CD4-positive, alpha-beta T cell (primary cell): ENCODE data around the gene NKD1. TPM values are rescaled to one million over a fixed set of nuclear protein-coding genes. Genes with fewer than 3 reads are reported as not detected.
A peak's percentile ranks its signal among the peaks of the same experiment; 100 is the strongest.

Source experiments
- ATAC-seq: fragments of 200-7000 bp; cut with Tn5 transposase; one replicate; pipeline ENCODE4 v1.10.0; 2022; ENCODE audit warnings: mild to moderate bottlenecking; ENCODE audit not compliant: poor library complexity
- CTCF ChIA-PET: fragments of 350-600 bp; sonication (Branson Sonifier 250); formaldehyde crosslinking; loops from one replicate; lab custom pipeline; 2021; ENCODE audit warnings: antibody characterized with exemption, inconsistent platforms; lab: Charles Lee
- POLR2A ChIA-PET: fragments of 350-600 bp; sonication (Branson Sonifier 250); formaldehyde crosslinking; loops from one replicate; lab custom pipeline; 2021; ENCODE audit warnings: antibody characterized with exemption, inconsistent platforms; lab: Charles Lee
- DNase-seq, 14 experiments: peaks; one replicate each; pipeline ENCODE4 v3.0.0-alpha.2; 2013 to 2020; ENCODE audit warnings: mixed read lengths in 2 of 14
- H3K27ac ChIP-seq, 2 donors: one replicate each; pipeline versions ENCODE4 v1.5.1 to v1.7.0; 2013; ENCODE audit warnings: low read length in 2 of 2, low read depth in 1 of 2, mild to moderate bottlenecking in 1 of 2
- H3K27me3 ChIP-seq, 2 experiments: 1 replicate in 1 of 2; 2 replicates in 1 of 2; pipeline versions ENCODE4 v1.6.1 to v1.7.0; 2013; ENCODE audit warnings: low read length in 2 of 2, control low read depth in 1 of 2, mild to moderate bottlenecking in 1 of 2, moderate library complexity in 1 of 2; ENCODE audit not compliant: insufficient read depth in 2 of 2, control insufficient read depth in 1 of 2
- H3K36me3 ChIP-seq: one replicate; pipeline ENCODE4 v1.6.1; 2013; ENCODE audit warnings: low read length, control low read depth; ENCODE audit not compliant: insufficient read depth
- H3K4me1 ChIP-seq: one replicate; pipeline ENCODE4 v1.6.1; 2013; ENCODE audit warnings: low read length, control low read depth; ENCODE audit not compliant: insufficient read depth
- H3K4me3 ChIP-seq: one replicate; pipeline ENCODE4 v1.5.1; 2013; ENCODE audit warnings: mild to moderate bottlenecking, low read length, moderate library complexity
- H3K9me3 ChIP-seq, 2 experiments: 1 replicate in 1 of 2; 2 replicates in 1 of 2; pipeline versions ENCODE4 v1.6.1 to v1.7.0; 2013; ENCODE audit warnings: low read length in 2 of 2, mild to moderate bottlenecking in 2 of 2, control low read depth in 1 of 2, moderate library complexity in 1 of 2; ENCODE audit not compliant: control insufficient read depth in 1 of 2, insufficient read depth in 1 of 2
- H3K27ac Mint-ChIP-seq: one replicate; pipeline ENCODE4 v1.8.0; 2020; ENCODE audit warnings: mixed read lengths
- H3K27me3 Mint-ChIP-seq: one replicate; pipeline ENCODE4 v1.8.0; 2021; ENCODE audit warnings: mixed read lengths
- H3K36me3 Mint-ChIP-seq: one replicate; pipeline ENCODE4 v1.8.0; 2021; ENCODE audit warnings: low read depth, mixed read lengths
- H3K4me1 Mint-ChIP-seq: one replicate; pipeline ENCODE4 v1.8.0; 2021; ENCODE audit warnings: low read depth, mixed read lengths
- H3K4me3 Mint-ChIP-seq: one replicate; pipeline ENCODE4 v1.8.0; 2020; ENCODE audit warnings: mild to moderate bottlenecking, mixed read lengths
- H3K9me3 Mint-ChIP-seq: one replicate; pipeline ENCODE4 v1.8.0; 2020; ENCODE audit warnings: mixed read lengths
- CTCF ChIP-seq: fragments of 200-600 bp; IDR thresholded peaks from one replicate; pipeline ENCODE4 v1.8.0; 2022; ENCODE audit warnings: antibody characterized with exemption, mild to moderate bottlenecking
- intact Hi-C, 2 experiments: fragments of 100-400 bp; cut with DNase I in 1 of 2; cut with micrococcal nuclease in 1 of 2; formaldehyde crosslinking; loops; one replicate each; pipeline versions ENCODE4 v1.15.1 to v1.9.0; 2023 to 2025; cut with DNase I, micrococcal nuclease
- total RNA-seq, 174 experiments: library from RNA in 2 of 174; stranded (reverse) in 2 of 174; gene quantifications; one replicate each; pipeline ENCODE4 v1.2.3 and lab custom pipeline; 2021 to 2026

The NKD1 gene
- total RNA-seq, 2 experiments from 2014 or later: 6.1 to 9.8 TPM

GRCh38 chr16:50546125-50546524 is 2.1 kb upstream of the NKD1 start:
- CTCF ChIA-PET: interaction anchor here (1.0 kb wide), 1 partner anchor 521 kb away, joined by 3 read pairs; the partner anchor contains the start of gene CNEP1R1
- TF ChIP-seq CTCF: no peak
- no peaks in the 10 kb centered on the region for H3K9me3 Mint-ChIP-seq
- H3K27me3 Mint-ChIP-seq: no peaks in the 10 kb centered on the region
- ATAC-seq (no peak), DNase-seq (no peak)
- Histone ChIP-seq H3K27me3 (no peaks in the 10 kb centered on the region), H3K4me1 (peaks cover 39% of the 10 kb centered on the region), H3K9me3 (peaks cover 0 to 9% of the 10 kb centered on the region in 2 experiments), H3K4me3 (no peak overlapping the region), H3K36me3 (no peaks in the 10 kb centered on the region), H3K27ac (no peak overlapping the region)
- H3K27ac Mint-ChIP-seq: peak overlapping the region; percentile 11
- H3K36me3 Mint-ChIP-seq: peaks cover 15% of the 10 kb centered on the region
- H3K4me1 Mint-ChIP-seq: peaks cover 40% of the 10 kb centered on the region
- POLR2A ChIA-PET: no interaction called here
- peak overlapping the region; percentile 27 for H3K4me3 Mint-ChIP-seq
- intact Hi-C loops: loop anchor here (2.0 to 10.0 kb wide), 6 partner anchors 81 to 481 kb away; partner anchors contain the start of genes ADCY7 (in 1 of the 2), BRD7 (in 1 of the 2), HEATR3 (in 1 of the 2) and TENT4B (in 1 of the 2)

- no peaks in the 10 kb centered on the region for H3K36me3 ChIP-seq
- no peaks in the 10 kb centered on the region for H3K9me3 Mint-ChIP-seq
- intact Hi-C loops: loop anchor here (2.0 to 10.0 kb wide), 8 partner anchors 55 to 483 kb away; partner anchors contain the start of genes ADCY7 (in 1 of the 2), BRD7 (in 1 of the 2), CYLD (in 1 of the 2) and HEATR3 (in 1 of the 2)
- peak; percentile 72 to 95 (median 88) for DNase-seq
- H3K36me3 Mint-ChIP-seq: peaks cover 15% of the 10 kb centered on the region
- no peaks in the 10 kb centered on the region for H3K27me3 Mint-ChIP-seq
- peak; percentile 58 for ATAC-seq
- ChIA-PET CTCF (interaction anchor here (1.5 kb wide), 1 partner anchor 118 kb away, joined by 6 read pairs; no protein-coding TSS in a partner anchor), POLR2A (interaction anchor here (0.8 to 1.2 kb wide), 3 partner anchors 19 to 274 kb away, joined by 3 to 6 read pairs (median 4); no protein-coding TSS in a partner anchor)
- peaks cover 39% of the 10 kb centered on the region for H3K4me1 ChIP-seq
- H3K4me3 Mint-ChIP-seq: peak overlapping the region; percentile 93
- peaks cover 0 to 9% of the 10 kb centered on the region in 2 experiments for H3K9me3 ChIP-seq
- H3K27me3 ChIP-seq: no peaks in the 10 kb centered on the region
- TF ChIP-seq CTCF: peak; percentile 18
- H3K27ac ChIP-seq: peak overlapping the region in 1 of 2 donors; percentile 65
- peak overlapping the region; percentile 75 for H3K4me3 ChIP-seq
- peaks cover 44% of the 10 kb centered on the region for H3K4me1 Mint-ChIP-seq
- peak overlapping the region; percentile 88 for H3K27ac Mint-ChIP-seq
Observed at GRCh38 chr16:50547340-50548124, 664 bp upstream of the NKD1 start.

GRCh38 chr16:50548909-50549560 is 839 bp downstream of the NKD1 start:
- peak in 6 of 14 experiments; percentile 6 to 37 (median 16) for DNase-seq
- H3K27me3 Mint-ChIP-seq: no peaks in the 10 kb centered on the region
- peaks cover 52% of the 10 kb centered on the region for H3K4me1 Mint-ChIP-seq
- H3K36me3 Mint-ChIP-seq: peaks cover 29% of the 10 kb centered on the region
- ATAC-seq: no peak
- no peaks in the 10 kb centered on the region for H3K36me3 ChIP-seq
- no peaks in the 10 kb centered on the region for H3K9me3 Mint-ChIP-seq
- peaks cover 39% of the 10 kb centered on the region for H3K4me1 ChIP-seq
- peak overlapping the region; percentile 76 for H3K27ac Mint-ChIP-seq
- H3K27ac ChIP-seq: no peak overlapping the region
- peaks cover 0 to 4% of the 10 kb centered on the region in 2 experiments for H3K9me3 ChIP-seq
- H3K27me3 ChIP-seq: no peaks in the 10 kb centered on the region
- peak overlapping the region; percentile 86 for H3K4me3 Mint-ChIP-seq
- POLR2A ChIA-PET: interaction anchor here (1.2 kb wide), 1 partner anchor 193 kb away, joined by 3 read pairs; the partner anchor contains the start of gene CYLD
- TF ChIP-seq CTCF: no peak
- CTCF ChIA-PET: interaction anchor here (0.9 kb wide), 1 partner anchor 180 kb away, joined by 3 read pairs; the partner anchor contains the start of gene BRD7
- peak overlapping the region; percentile 48 for H3K4me3 ChIP-seq
- intact Hi-C loops: loop anchor here (2.0 to 10.0 kb wide), 6 partner anchors 54 to 484 kb away; partner anchors contain the start of genes ADCY7 (in 1 of the 2), CYLD (in 1 of the 2), HEATR3 (in 1 of the 2) and TENT4B (in 1 of the 2)
